ENCODE measurements around the gene OAF.
A peak's percentile ranks its signal among the peaks of the same experiment; 100 is the strongest.

OAF gene

GRCh38 chr11:120256178-120256577 lies 45.3 kb downstream of the OAF start:
- no peak for TF ChIP-seq CTCF (IDR thresholded peaks at IDR 0.05)
- no peaks in the 10 kb centered on the region for H3K36me3 ChIP-seq (ENCODE audit: control insufficient read depth, insufficient read depth, low read length)
- peaks cover 18% of the 10 kb centered on the region for H3K4me1 ChIP-seq
- H3K4me2 ChIP-seq (ENCODE audit: low read length): no peak overlapping the region
- no peaks in the 10 kb centered on the region for H3K27me3 ChIP-seq (ENCODE audit: control insufficient read depth, insufficient read depth, low read length)
- peaks cover 7% of the 10 kb centered on the region for H3K79me2 ChIP-seq
- no peak overlapping the region for H2AFZ ChIP-seq
- no peak overlapping the region for H3K4me3 ChIP-seq (ENCODE audit: low read depth, low read length)
- H3K9ac ChIP-seq: no peak overlapping the region
- no peak overlapping the region for H3K27ac ChIP-seq
- no peaks in the 10 kb centered on the region for H3K9me3 ChIP-seq (ENCODE audit: control insufficient read depth, low read length)

GRCh38 chr11:120256779-120257178 lies 45.9 kb downstream of the OAF start:
- H3K4me3 ChIP-seq (ENCODE audit: low read depth, low read length): no peak overlapping the region
- no peak overlapping the region for H2AFZ ChIP-seq
- H3K9ac ChIP-seq: no peak overlapping the region
- H3K4me1 ChIP-seq: peaks cover 18% of the 10 kb centered on the region
- H3K27me3 ChIP-seq (ENCODE audit: control insufficient read depth, insufficient read depth, low read length): no peaks in the 10 kb centered on the region
- peaks cover 7% of the 10 kb centered on the region for H3K79me2 ChIP-seq
- H3K36me3 ChIP-seq (ENCODE audit: control insufficient read depth, insufficient read depth, low read length): no peaks in the 10 kb centered on the region
- H3K9me3 ChIP-seq (ENCODE audit: control insufficient read depth, low read length): no peaks in the 10 kb centered on the region
- H3K4me2 ChIP-seq (ENCODE audit: low read length): no peak overlapping the region
- H3K27ac ChIP-seq: no peak overlapping the region
- TF ChIP-seq CTCF (IDR thresholded peaks at IDR 0.05): no peak

GRCh38 chr11:120257346-120257745 lies 46.5 kb downstream of the OAF start:
- no peak overlapping the region for H2AFZ ChIP-seq
- no peak overlapping the region for H3K4me3 ChIP-seq (ENCODE audit: low read depth, low read length)
- no peak overlapping the region for H3K4me2 ChIP-seq (ENCODE audit: low read length)
- no peak overlapping the region for H3K9ac ChIP-seq
- H3K4me1 ChIP-seq: peaks cover 18% of the 10 kb centered on the region
- no peaks in the 10 kb centered on the region for H3K27me3 ChIP-seq (ENCODE audit: control insufficient read depth, insufficient read depth, low read length)
- no peak overlapping the region for H3K27ac ChIP-seq
- no peaks in the 10 kb centered on the region for H3K9me3 ChIP-seq (ENCODE audit: control insufficient read depth, low read length)
- H3K36me3 ChIP-seq (ENCODE audit: control insufficient read depth, insufficient read depth, low read length): no peaks in the 10 kb centered on the region
- TF ChIP-seq CTCF (IDR thresholded peaks at IDR 0.05): no peak
- peaks cover 7% of the 10 kb centered on the region for H3K79me2 ChIP-seq

GRCh38 chr11:120258661-120259060 lies 47.8 kb downstream of the OAF start:
- TF ChIP-seq CTCF (IDR thresholded peaks at IDR 0.05): peak; percentile 18
- no peaks in the 10 kb centered on the region for H3K9me3 ChIP-seq (ENCODE audit: control insufficient read depth, low read length)
- peaks cover 7% of the 10 kb centered on the region for H3K79me2 ChIP-seq
- no peak overlapping the region for H3K9ac ChIP-seq
- no peak overlapping the region for H2AFZ ChIP-seq
- no peak overlapping the region for H3K4me2 ChIP-seq (ENCODE audit: low read length)
- H3K4me1 ChIP-seq: peaks cover 18% of the 10 kb centered on the region
- H3K27ac ChIP-seq: no peak overlapping the region
- no peaks in the 10 kb centered on the region for H3K27me3 ChIP-seq (ENCODE audit: control insufficient read depth, insufficient read depth, low read length)
- H3K36me3 ChIP-seq (ENCODE audit: control insufficient read depth, insufficient read depth, low read length): no peaks in the 10 kb centered on the region
- H3K4me3 ChIP-seq (ENCODE audit: low read depth, low read length): no peak overlapping the region

GRCh38 chr11:120259241-120259640 lies 48.4 kb downstream of the OAF start:
- Histone ChIP-seq H3K4me2 (ENCODE audit: low read length) (no peak overlapping the region), H3K9ac (no peak overlapping the region), H3K79me2 (peaks cover 7% of the 10 kb centered on the region), H3K4me3 (ENCODE audit: low read depth, low read length) (no peak overlapping the region), H3K4me1 (peaks cover 18% of the 10 kb centered on the region), H3K9me3 (ENCODE audit: control insufficient read depth, low read length) (no peaks in the 10 kb centered on the region), H3K27me3 (ENCODE audit: control insufficient read depth, insufficient read depth, low read length) (no peaks in the 10 kb centered on the region), H3K27ac (no peak overlapping the region), H3K36me3 (ENCODE audit: control insufficient read depth, insufficient read depth, low read length) (no peaks in the 10 kb centered on the region), H2AFZ (no peak overlapping the region)
- TF ChIP-seq CTCF (IDR thresholded peaks at IDR 0.05): no peak

All from parathyroid adenoma (tissue), 2 donors.